Peyer's patch (tissue), 4 donors: ENCODE results near the gene NUCKS1. TPM values are rescaled to one million over a fixed set of nuclear protein-coding genes. Genes with fewer than 3 reads are reported as not detected.

ENCODE experiments used
- DNase-seq, 3 donors: peaks; one replicate each; pipeline ENCODE4 v3.0.0-alpha.2; 2017 to 2019
- H3K27ac ChIP-seq, 4 donors: fragments of 200-600 bp; sonication (generic); one replicate each; pipeline ENCODE4 v1.5.1; 2016 to 2019
- H3K27me3 ChIP-seq, 2 donors: fragments of 200-600 bp; sonication (generic); one replicate each; pipeline ENCODE4 v1.5.1; 2019
- H3K36me3 ChIP-seq, 3 donors: fragments of 200-600 bp; sonication (generic); one replicate each; pipeline ENCODE4 v1.5.1; 2016 to 2019
- H3K4me1 ChIP-seq, 4 donors: fragments of 200-600 bp; sonication (generic); one replicate each; pipeline ENCODE4 v1.5.1; 2016 to 2019
- H3K4me3 ChIP-seq, 4 donors: fragments of 200-600 bp; sonication (generic); 1 replicate in 3 of 4; 2 replicates in 1 of 4; pipeline ENCODE4 v1.5.1; 2016 to 2019; ENCODE audit warnings: mild to moderate bottlenecking in 1 of 4
- H3K9me3 ChIP-seq, 4 donors: fragments of 200-600 bp; sonication (generic); one replicate each; pipeline ENCODE4 v1.5.1; 2016 to 2019; ENCODE audit warnings: mild to moderate bottlenecking in 1 of 4
- CTCF ChIP-seq, 6 experiments: fragments of 450-650 bp in 4 of 6; fragments of 200-600 bp in 2 of 6; sonication (generic) in 1 of 6; IDR thresholded peaks; one replicate each; pipeline ENCODE4 v1.5.1; 2017 to 2019; ENCODE audit warnings: antibody characterized with exemption in 6 of 6, mild to moderate bottlenecking in 3 of 6, moderate library complexity in 1 of 6
- POLR2A ChIP-seq, 2 donors: fragments of 450-650 bp; IDR thresholded peaks; one replicate each; pipeline ENCODE4 v1.5.1; 2017; ENCODE audit warnings: antibody characterized with exemption in 2 of 2, mild to moderate bottlenecking in 2 of 2, moderate library complexity in 2 of 2
- total RNA-seq, 4 donors: library from RNA; depleted of rRNA; stranded (reverse); fragments of >200 nt; gene quantifications; one replicate each; pipeline ENCODE4 v1.1.0, GENCODE V29; 2016

NUCKS1 gene
- total RNA-seq, 4 donors from 2014 or later = 21.1 to 64.5 (median 41.5) TPM

GRCh38 chr1:205701891-205702290, 48.1 kb downstream of the NUCKS1 start:
- Histone ChIP-seq H3K27me3 (no peaks in the 10 kb centered on the region), H3K4me1 (no peaks in the 10 kb centered on the region), H3K4me3 (no peak overlapping the region), H3K9me3 (no peaks in the 10 kb centered on the region), H3K27ac (no peak overlapping the region), H3K36me3 (no peaks in the 10 kb centered on the region)
- DNase-seq = no peak
- TF ChIP-seq CTCF (IDR thresholded peaks at IDR 0.05) (no peak), POLR2A (IDR thresholded peaks at IDR 0.05) (no peak)

GRCh38 chr1:205701420-205701819, 48.6 kb downstream of the NUCKS1 start:
- no peaks in the 10 kb centered on the region for H3K4me1 ChIP-seq
- H3K36me3 ChIP-seq = no peaks in the 10 kb centered on the region
- no peaks in the 10 kb centered on the region for H3K27me3 ChIP-seq
- DNase-seq = no peak
- no peaks in the 10 kb centered on the region for H3K9me3 ChIP-seq
- no peak for TF ChIP-seq POLR2A (IDR thresholded peaks at IDR 0.05)
- TF ChIP-seq CTCF (IDR thresholded peaks at IDR 0.05) = no peak
- H3K4me3 ChIP-seq = no peak overlapping the region
- no peak overlapping the region for H3K27ac ChIP-seq

GRCh38 chr1:205700865-205701401, 49.0 kb downstream of the NUCKS1 start:
- H3K4me1 ChIP-seq = no peaks in the 10 kb centered on the region
- no peak overlapping the region for H3K27ac ChIP-seq
- H3K36me3 ChIP-seq = no peaks in the 10 kb centered on the region
- no peaks in the 10 kb centered on the region for H3K27me3 ChIP-seq
- DNase-seq = no peak
- TF ChIP-seq CTCF (IDR thresholded peaks at IDR 0.05) (no peak), POLR2A (IDR thresholded peaks at IDR 0.05) (no peak)
- no peaks in the 10 kb centered on the region for H3K9me3 ChIP-seq
- no peak overlapping the region for H3K4me3 ChIP-seq

GRCh38 chr1:205699416-205699815, 50.6 kb downstream of the NUCKS1 start:
- H3K27me3 ChIP-seq = no peaks in the 10 kb centered on the region
- no peaks in the 10 kb centered on the region for H3K36me3 ChIP-seq
- no peak for DNase-seq
- H3K9me3 ChIP-seq = no peaks in the 10 kb centered on the region
- no peak overlapping the region for H3K4me3 ChIP-seq
- H3K4me1 ChIP-seq = no peaks in the 10 kb centered on the region
- no peak for TF ChIP-seq CTCF (IDR thresholded peaks at IDR 0.05)
- no peak for TF ChIP-seq POLR2A (IDR thresholded peaks at IDR 0.05)
- no peak overlapping the region for H3K27ac ChIP-seq

GRCh38 chr1:205698921-205699320, 51.1 kb downstream of the NUCKS1 start:
- TF ChIP-seq POLR2A (IDR thresholded peaks at IDR 0.05) (no peak), CTCF (IDR thresholded peaks at IDR 0.05) (no peak)
- Histone ChIP-seq H3K9me3 (no peaks in the 10 kb centered on the region), H3K36me3 (no peaks in the 10 kb centered on the region), H3K4me1 (no peaks in the 10 kb centered on the region), H3K4me3 (no peak overlapping the region), H3K27me3 (no peaks in the 10 kb centered on the region), H3K27ac (no peak overlapping the region)
- DNase-seq = no peak
